Measurements from ENCODE around the gene SLC26A1.

GRCh38 chr4:987624-988513, 5.3 kb downstream of the SLC26A1 start:
- TF ChIP-seq ZNF274 (IDR thresholded peaks at IDR 0.05; ENCODE audit: low read depth, low read length) (no peak), YY1 (IDR thresholded peaks at IDR 0.05; ENCODE audit: insufficient read depth, insufficient read length) (no peak), SUZ12 (IDR thresholded peaks at IDR 0.05; ENCODE audit: extremely low read depth, insufficient read depth, insufficient read length) (no peak)

Measured in NT2/D1 (cell line).